Lung microvascular endothelial cell (primary cell): ENCODE measurements around the gene MRPL14. TPM values are rescaled to one million over a fixed set of nuclear protein-coding genes. Genes with fewer than 3 reads are reported as not detected.

Experiments
- DNase-seq, 2 donors: peaks; one replicate each; pipeline versions ENCODE4 v3.0.0 to v3.0.0-alpha.2; 2010; ENCODE audit warnings: low read depth in 2 of 2
- total RNA-seq: library from RNA; depleted of rRNA; stranded (reverse); fragments of >200 nt; gene quantifications from 2 replicates; pipeline ENCODE4 v1.2.1, GENCODE V29; 2014

MRPL14 gene
- 65.4 and 67.1 TPM in 2 replicates for total RNA-seq

GRCh38 chr6:44127186-44128019 lies at the start of gene MRPL14, which contains the start of gene TMEM63B:
MRPL14 (minus strand) TSS chr6:44127452; CDS start chr6:44116611, 10,841 bp downstream.
TMEM63B (plus strand) TSS chr6:44127554; CDS start chr6:44134585, 7,031 bp downstream.
- DNase-seq, result peak; percentile 92 to 94

GRCh38 chr6:44176130-44176761 lies 49.0 kb upstream of the MRPL14 start:
- DNase-seq, result no peak

GRCh38 chr6:44172731-44173500 lies 45.7 kb upstream of the MRPL14 start:
- peak; percentile 77 to 79 for DNase-seq

GRCh38 chr6:44171899-44172546 lies 44.8 kb upstream of the MRPL14 start:
- no peak for DNase-seq

GRCh38 chr6:44169886-44170570 lies 42.8 kb upstream of the MRPL14 start:
- DNase-seq, result no peak

- no peak for DNase-seq
Measured at GRCh38 chr6:44169154-44169553, 41.9 kb upstream of the MRPL14 start.

- no peak for DNase-seq
Measured at GRCh38 chr6:44167567-44167966, 40.3 kb upstream of the MRPL14 start.

- no peak for DNase-seq
Measured at GRCh38 chr6:44166591-44167184, 39.4 kb upstream of the MRPL14 start.

GRCh38 chr6:44166116-44166515 lies 38.9 kb upstream of the MRPL14 start:
- DNase-seq, result no peak

- DNase-seq, result peak in 1 of 2 donors; percentile 38
Measured at GRCh38 chr6:44162876-44163625, 35.8 kb upstream of the MRPL14 start.

GRCh38 chr6:44161997-44162338 lies 34.7 kb upstream of the MRPL14 start:
- DNase-seq, result peak in 1 of 2 donors; percentile 29

- no peak for DNase-seq
Measured at GRCh38 chr6:44158770-44159228, 31.5 kb upstream of the MRPL14 start, which contains the start of gene CAPN11. CAPN11 (plus strand) TSS chr6:44158820; CDS start chr6:44158849, 29 bp downstream.

GRCh38 chr6:44157152-44157521 lies 29.9 kb upstream of the MRPL14 start:
- no peak for DNase-seq

GRCh38 chr6:44156494-44157151 lies 29.4 kb upstream of the MRPL14 start:
- no peak for DNase-seq

GRCh38 chr6:44154067-44154466 lies 26.8 kb upstream of the MRPL14 start:
- no peak for DNase-seq

GRCh38 chr6:44152533-44152932 lies 25.3 kb upstream of the MRPL14 start:
- no peak for DNase-seq

- no peak for DNase-seq
Measured at GRCh38 chr6:44152109-44152461, 24.8 kb upstream of the MRPL14 start.

- DNase-seq, result peak; percentile 73 to 83
Measured at GRCh38 chr6:44151348-44152108, 24.3 kb upstream of the MRPL14 start.
